Activated T-cell treated with anti-CD3 and anti-CD28 coated beads, Interleukin-2, amount 50 U/mL, for 4 hours (primary cell): Measurements from ENCODE around the gene LRG1. TPM values are rescaled to one million over a fixed set of nuclear protein-coding genes. Genes with fewer than 3 reads are reported as not detected.
A peak's percentile ranks its signal among the peaks of the same experiment; 100 is the strongest.
"Not testable (repeated sequence)": the region's sequence is repeated elsewhere in the genome, so short reads cannot be mapped to it uniquely, and the experiment has no call there.

Experiments
- ATAC-seq, 2 donors: fragments of 200-7000 bp; cut with Tn5 transposase; one replicate each; pipeline ENCODE4 v1.10.0; 2021
- DNase-seq: peaks from one replicate; pipeline ENCODE4 v3.0.0-alpha.2; 2020
- H3K27me3 Mint-ChIP-seq: one replicate; pipeline ENCODE4 v1.8.0; 2021; ENCODE audit warnings: low read depth, mixed read lengths
- H3K36me3 Mint-ChIP-seq: one replicate; pipeline ENCODE4 v1.8.0; 2022; ENCODE audit warnings: mixed read lengths; ENCODE audit not compliant: insufficient read depth
- H3K4me1 Mint-ChIP-seq: one replicate; pipeline ENCODE4 v1.8.0; 2021; ENCODE audit warnings: low read depth, mixed read lengths
- H3K4me3 Mint-ChIP-seq: one replicate; pipeline ENCODE4 v1.8.0; 2021; ENCODE audit warnings: mild to moderate bottlenecking, moderate library complexity, mixed read lengths
- H3K9me3 Mint-ChIP-seq: one replicate; pipeline ENCODE4 v1.8.0; 2021; ENCODE audit warnings: mixed read lengths
- total RNA-seq, 3 donors: library from RNA; stranded (reverse); gene quantifications; one replicate each; pipeline ENCODE4 v1.2.1, GENCODE V29; 2021

The LRG1 gene
- total RNA-seq, 3 donors from 2014 or later = 0.08 to 0.24 (median 0.15) TPM

DNA sequence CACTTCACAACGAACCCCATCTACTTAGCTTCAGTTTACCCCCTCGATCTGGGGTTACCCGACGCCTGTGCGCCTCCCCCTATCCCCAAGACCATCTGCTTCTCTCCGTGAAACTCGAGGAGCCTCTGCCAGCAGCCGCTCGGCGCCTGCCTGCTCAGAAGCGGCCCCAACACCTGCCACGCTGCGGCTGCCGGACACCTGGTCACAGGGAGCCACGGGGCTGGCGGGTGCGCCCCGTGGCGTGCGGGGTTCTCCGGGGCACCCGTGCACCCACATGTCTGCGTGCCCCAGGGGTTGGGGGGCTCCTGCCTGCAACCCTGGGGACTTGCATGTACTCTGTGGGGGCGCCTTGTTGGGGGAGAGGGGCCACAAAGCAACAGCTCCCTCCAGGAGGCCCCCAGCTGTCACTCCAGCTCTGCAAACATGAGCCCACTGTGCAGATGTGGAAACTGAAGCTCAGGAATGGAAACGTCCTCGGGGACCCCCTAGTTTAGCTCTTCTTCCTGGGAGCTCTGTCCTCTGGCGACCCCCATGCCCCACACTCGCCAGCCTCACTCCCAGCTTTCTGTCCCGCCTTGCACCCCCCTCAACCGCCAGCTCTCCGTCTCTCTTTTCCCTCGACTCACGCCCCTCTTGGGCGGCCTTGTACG lies 26.7 kb upstream of the LRG1 start:
- H3K4me1 Mint-ChIP-seq = no peaks in the 10 kb centered on the region
- H3K36me3 Mint-ChIP-seq = no peaks in the 10 kb centered on the region
- H3K9me3 Mint-ChIP-seq = no peaks in the 10 kb centered on the region
- H3K4me3 Mint-ChIP-seq = no peak overlapping the region
- peaks cover 7% of the 10 kb centered on the region for H3K27me3 Mint-ChIP-seq
- no peak for DNase-seq
- no peak for ATAC-seq

DNA sequence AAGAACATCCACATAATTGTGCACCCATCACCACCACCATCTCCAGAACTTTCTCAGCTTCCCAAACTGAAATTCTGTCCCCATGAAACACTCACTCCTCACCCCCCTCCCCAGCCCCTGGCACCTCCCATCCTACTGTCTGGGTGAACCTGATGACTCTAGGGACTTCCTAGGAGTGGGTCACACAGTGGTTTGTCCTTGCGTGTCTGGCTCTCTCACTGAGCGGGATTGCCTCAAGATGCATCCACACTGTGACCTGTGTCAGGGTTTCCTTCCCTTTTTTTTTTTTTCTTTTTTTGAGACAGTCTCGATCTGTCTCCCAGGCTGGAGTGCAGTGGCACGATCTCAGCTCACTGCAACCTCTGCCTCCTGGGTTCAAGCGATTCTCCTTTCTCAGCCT lies 23.7 kb upstream of the LRG1 start:
- not testable (repeated sequence) for ATAC-seq, DNase-seq, H3K4me3 Mint-ChIP-seq, H3K27me3 Mint-ChIP-seq, H3K4me1 Mint-ChIP-seq, H3K36me3 Mint-ChIP-seq, H3K9me3 Mint-ChIP-seq

DNA sequence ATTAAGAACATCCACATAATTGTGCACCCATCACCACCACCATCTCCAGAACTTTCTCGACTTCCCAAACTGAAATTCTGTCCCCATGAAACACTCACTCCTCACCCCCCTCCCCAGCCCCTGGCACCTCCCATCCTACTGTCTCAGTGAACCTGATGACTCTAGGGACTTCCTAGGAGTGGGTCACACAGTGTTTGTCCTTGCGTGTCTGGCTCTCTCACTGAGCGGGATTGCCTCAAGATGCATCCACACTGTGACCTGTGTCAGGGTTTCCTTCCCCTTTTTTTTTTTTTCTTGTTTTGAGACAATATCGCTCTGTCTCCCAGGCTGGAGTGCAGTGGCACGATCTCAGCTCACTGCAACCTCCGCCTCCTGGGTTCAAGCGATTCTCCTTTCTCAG lies 22.2 kb upstream of the LRG1 start:
- not testable (repeated sequence) for H3K4me1 Mint-ChIP-seq, H3K4me3 Mint-ChIP-seq, H3K27me3 Mint-ChIP-seq, H3K36me3 Mint-ChIP-seq, H3K9me3 Mint-ChIP-seq, DNase-seq, ATAC-seq

DNA sequence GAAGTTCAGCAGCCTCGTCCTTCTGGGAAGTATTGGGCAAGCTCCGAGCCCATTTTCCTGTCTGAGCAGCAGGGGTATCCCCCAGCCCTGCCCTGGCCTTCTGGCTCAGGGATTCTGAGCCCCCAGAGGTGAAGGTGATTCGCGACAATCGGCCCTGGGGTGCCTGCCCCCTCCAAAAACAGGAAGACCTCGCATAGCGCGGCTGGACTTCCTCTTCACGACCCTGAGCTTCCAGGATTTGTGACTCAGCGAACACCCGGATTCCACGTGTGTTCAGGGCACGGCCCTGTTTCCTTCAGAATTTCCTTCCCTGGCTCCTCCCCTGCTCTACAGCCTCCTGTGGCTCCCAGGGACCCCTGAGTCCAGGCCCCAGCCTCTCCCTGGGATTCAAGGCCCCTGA lies 19.7 kb upstream of the LRG1 start, which contains the start of gene SEMA6B:
Gene SEMA6B, minus strand, starts transcription at position 116 of the 400 bp plus-strand sequence. CDS start 1,227 bp downstream, outside the sequence.
- Mint-ChIP-seq H3K4me1 (no peaks in the 10 kb centered on the region), H3K9me3 (no peaks in the 10 kb centered on the region), H3K4me3 (no peak within 1 kb of the TSS), H3K36me3 (no peaks in the 10 kb centered on the region), H3K27me3 (no peaks in the 10 kb centered on the region)
- ATAC-seq = no peak
- DNase-seq = no peak

DNA sequence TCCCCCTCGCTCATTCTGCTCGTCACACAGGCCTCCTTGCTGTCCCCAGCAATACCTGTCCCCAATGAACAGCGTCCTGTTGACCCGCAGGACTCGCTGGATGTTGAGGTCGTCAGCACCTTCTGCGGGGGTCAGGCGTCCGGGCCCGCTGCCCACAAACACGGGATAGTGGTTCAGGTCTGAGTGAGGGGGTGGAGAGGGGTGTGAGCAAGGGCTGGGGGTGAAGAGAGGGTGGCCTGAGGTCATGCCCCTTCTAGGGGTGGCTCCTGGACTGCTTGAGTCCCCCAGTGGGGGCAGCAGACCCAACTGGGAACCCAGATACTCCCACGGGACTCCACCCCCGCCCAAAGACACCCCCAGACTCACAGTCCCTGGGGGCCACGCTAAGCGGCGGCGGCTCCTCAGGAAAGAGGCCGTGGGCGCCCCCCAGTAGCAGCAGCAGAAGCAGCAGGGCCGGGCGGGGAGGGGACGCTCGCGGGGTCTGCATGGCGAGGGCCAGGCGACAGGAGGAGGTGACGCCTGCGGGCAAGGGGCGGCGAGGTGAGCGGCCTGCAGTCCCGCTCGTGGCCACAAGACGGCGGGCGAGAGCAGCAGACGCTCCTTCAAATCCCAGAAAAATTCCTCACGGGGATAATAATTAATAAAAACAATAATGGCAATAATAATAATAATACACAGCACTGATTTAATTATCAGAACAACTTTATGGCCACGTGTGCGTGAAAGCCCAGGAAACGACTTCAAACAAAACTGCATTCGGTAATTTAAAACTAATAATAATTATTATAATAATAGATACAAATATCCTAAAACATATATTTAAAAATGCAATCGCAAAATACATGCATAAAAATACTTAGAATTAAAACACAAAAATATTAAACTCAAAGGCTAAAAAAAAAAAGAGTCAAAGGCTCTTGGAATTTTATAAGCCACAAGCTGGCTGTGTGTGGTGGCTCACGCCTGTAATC lies 18.4 kb upstream of the LRG1 start:
- no peak for ATAC-seq
- Mint-ChIP-seq H3K4me1 (no peaks in the 10 kb centered on the region), H3K9me3 (no peaks in the 10 kb centered on the region)

DNA sequence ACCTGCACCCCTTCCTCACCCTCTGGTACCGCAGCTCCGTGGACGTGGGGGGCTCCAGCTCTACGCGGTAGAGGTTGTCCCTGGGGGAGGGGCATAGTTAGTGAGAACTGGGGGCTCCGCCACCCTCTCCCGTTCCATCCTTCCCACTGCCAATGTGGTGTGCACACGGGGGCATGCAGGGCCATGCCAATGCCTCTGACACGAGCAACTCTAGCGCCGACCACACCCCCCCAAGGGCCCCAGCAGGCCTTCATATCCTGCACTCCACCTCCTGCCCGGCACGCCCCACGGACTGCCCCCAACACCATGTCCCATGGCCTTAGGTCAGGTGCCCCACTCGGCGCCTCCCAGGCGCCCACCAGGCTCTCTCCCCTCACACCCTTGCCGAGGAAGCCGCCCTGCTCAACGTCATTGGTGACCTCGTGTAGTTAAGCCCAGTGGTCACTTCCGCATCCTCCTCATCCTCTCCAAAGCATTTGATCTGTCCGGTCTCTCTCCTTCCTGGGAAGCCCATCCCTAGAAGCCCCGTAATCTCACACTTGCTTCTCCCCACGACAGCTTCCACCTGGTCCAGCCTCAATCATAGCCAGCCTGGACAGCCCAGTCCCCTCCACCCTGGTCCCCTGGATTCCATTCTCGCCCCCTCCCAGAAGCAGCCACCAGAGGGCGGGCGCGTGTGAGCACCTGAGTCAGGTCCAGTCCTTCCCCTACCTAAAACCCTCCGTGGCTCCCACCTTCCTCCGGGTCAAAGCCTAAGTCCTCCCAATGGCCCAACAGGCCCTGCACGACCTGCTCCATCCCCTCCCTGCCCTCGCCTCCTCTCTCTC lies 17.5 kb upstream of the LRG1 start:
- no peaks in the 10 kb centered on the region for H3K36me3 Mint-ChIP-seq
- H3K27me3 Mint-ChIP-seq = peaks cover 2% of the 10 kb centered on the region
- H3K9me3 Mint-ChIP-seq = no peaks in the 10 kb centered on the region
- ATAC-seq = peak in 1 of 2 donors; percentile 40
- DNase-seq = no peak
- no peaks in the 10 kb centered on the region for H3K4me1 Mint-ChIP-seq
- H3K4me3 Mint-ChIP-seq = peak overlapping the region; percentile 16

More for the DNA sequence above, 18.4 kb upstream of the LRG1 start:
- no peak for DNase-seq
- H3K27me3 Mint-ChIP-seq = no peaks in the 10 kb centered on the region
- H3K4me3 Mint-ChIP-seq = no peak overlapping the region
- H3K36me3 Mint-ChIP-seq = no peaks in the 10 kb centered on the region

DNA sequence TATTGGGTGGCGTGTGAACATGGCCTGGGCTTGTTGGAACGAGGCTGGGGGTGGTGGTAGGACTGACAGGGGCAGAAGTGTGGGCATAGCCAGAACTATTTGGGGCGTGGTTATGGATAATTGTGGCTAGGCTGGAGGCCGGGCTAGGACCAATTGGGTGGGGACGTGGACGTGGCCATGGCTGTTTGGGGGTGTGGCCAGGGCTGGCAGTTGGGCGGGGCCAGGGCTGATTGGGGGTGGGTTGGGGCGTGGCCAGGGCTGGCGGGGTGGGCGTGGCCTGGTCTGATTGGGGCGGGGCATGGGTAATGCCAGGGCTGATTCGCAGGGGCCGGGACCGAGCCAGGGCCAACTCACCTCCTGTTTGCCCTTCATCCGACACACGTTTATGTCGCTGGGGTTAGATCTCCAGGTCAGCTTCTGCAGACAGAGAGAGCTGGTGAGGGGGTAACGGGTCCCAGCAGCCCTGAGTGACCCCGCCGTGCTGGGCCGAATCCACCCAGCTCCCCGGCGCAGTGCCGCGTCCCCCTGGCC lies 16.8 kb upstream of the LRG1 start:
- peak in 1 of 2 donors; percentile 42 for ATAC-seq
- Mint-ChIP-seq H3K4me3 (no peak overlapping the region), H3K9me3 (no peaks in the 10 kb centered on the region), H3K36me3 (no peaks in the 10 kb centered on the region), H3K4me1 (no peaks in the 10 kb centered on the region), H3K27me3 (peaks cover 6% of the 10 kb centered on the region)
- DNase-seq = no peak

DNA sequence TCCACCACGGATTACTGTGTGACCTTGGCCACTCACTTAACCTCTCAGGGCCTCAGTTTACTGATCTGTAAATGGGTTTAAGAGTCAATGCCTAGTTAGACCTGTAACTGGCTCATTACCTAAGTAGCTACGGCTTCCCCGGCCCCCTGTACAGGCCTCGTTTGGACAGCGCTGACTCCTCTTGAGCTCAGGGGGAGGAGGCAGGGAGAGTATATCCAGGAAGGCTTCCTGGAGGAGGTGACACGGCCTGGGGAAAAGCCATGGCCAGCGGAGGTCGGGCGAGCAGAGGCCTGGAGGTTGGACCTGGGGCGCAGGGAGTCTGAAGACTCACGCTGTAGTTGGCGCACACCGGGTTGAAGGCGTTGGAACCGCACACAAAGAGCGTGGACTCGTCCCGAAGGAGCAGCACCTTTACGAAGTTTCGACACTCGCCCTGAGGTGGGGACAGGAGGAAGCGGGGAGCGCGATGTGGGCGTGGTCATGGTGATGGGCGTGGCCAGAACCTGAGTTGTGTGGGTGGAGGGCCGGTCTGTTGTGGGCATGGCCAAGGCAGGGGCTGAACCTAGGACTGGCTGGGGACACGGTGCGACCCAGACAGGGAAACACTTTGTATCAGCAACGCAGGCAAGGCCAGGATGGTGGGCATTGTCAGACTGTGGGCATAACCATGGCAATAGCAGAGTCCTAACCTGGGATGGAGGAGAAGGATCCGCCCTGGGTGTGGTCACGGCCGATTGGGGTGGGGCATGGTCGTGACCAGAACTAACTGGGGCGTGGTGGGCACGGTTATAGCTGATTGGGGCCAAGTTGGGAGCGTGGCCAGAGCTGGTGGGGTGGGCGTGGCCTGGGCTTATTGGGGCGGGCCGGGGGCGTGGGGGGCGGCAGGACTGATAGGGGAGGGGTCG lies 16.1 kb upstream of the LRG1 start:
- no peak for DNase-seq
- Mint-ChIP-seq H3K9me3 (no peaks in the 10 kb centered on the region), H3K27me3 (peaks cover 7% of the 10 kb centered on the region), H3K4me1 (no peaks in the 10 kb centered on the region), H3K4me3 (no peak overlapping the region), H3K36me3 (no peaks in the 10 kb centered on the region)
- ATAC-seq = no peak

DNA sequence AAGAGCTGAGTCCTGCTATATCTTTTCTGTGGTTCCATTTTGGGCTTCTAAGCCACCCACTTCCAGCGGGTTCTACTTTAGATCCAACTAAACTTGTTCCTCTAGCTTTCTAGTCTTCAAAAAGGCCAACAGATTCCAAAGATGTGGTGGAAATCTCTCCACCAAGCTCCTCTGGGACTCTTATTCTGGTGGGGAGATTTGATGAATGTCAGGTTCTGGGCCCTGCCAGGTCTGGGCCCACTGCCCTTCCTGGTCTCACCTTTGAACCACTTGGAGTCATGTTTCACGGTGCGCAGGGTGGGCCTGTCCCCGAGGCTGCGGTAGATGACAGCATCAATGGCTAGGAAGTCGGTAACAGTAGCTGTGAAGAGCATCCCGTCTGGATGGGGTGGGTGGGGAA lies 14.9 kb upstream of the LRG1 start:
- no peak for ATAC-seq

DNA sequence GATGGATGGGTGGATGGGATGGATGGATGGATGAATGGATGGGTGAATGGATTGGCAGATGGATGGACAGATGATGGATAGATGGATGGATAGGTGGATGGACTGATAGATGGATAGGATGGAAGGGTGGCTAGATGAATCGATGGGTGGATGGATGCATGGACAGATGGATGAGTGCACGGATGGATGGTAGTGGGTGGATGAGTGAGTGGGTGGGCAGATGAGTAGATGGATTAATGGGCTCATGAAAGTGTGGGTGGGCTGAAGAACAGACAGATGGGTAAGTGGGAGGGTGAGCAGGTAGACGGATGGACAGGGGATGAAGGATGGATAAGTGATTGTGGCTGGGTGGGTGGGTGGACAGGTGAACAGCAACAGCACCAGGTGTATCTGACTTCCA lies 13.9 kb upstream of the LRG1 start:
- Mint-ChIP-seq H3K36me3 (no peaks in the 10 kb centered on the region), H3K4me3 (no peak overlapping the region), H3K9me3 (no peaks in the 10 kb centered on the region), H3K4me1 (no peaks in the 10 kb centered on the region), H3K27me3 (peaks cover 9% of the 10 kb centered on the region)
- DNase-seq = no peak
- ATAC-seq = no peak

More for the DNA sequence above, 14.9 kb upstream of the LRG1 start:
- no peak overlapping the region for H3K4me3 Mint-ChIP-seq
- DNase-seq = no peak
- H3K4me1 Mint-ChIP-seq = no peaks in the 10 kb centered on the region
- H3K36me3 Mint-ChIP-seq = no peaks in the 10 kb centered on the region
- peaks cover 7% of the 10 kb centered on the region for H3K27me3 Mint-ChIP-seq
- H3K9me3 Mint-ChIP-seq = no peaks in the 10 kb centered on the region

DNA sequence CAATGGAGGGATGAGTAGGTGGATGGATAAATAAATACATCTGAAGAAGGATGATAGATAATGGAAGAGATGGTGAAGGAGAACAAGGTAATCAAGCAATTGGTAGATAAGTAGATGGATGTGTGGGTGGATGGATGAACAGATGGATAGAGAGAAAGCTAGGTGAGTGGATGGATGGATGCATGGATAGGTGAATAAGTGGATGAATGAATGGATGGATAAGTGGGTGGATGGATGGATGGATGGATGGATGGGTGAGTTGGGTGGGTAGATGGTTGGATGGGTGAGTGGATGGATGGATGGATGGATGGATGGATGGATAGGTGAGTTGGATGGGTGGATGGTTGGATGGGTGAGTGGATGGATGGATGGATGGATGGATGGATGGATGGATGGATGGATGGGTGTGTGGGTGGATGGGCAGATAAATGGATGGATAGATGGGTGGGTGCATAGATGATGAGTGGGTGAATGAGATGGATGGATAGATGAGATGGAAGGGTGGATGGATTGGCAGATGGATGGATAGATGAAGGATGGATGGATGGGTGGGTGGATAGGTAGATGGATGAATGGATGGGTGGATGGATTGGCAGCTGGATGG lies 13.4 kb upstream of the LRG1 start:
- Mint-ChIP-seq H3K4me1 (no peaks in the 10 kb centered on the region), H3K27me3 (peaks cover 9% of the 10 kb centered on the region), H3K36me3 (no peaks in the 10 kb centered on the region), H3K9me3 (no peaks in the 10 kb centered on the region), H3K4me3 (no peak overlapping the region)
- ATAC-seq (no peak), DNase-seq (no peak)

DNA sequence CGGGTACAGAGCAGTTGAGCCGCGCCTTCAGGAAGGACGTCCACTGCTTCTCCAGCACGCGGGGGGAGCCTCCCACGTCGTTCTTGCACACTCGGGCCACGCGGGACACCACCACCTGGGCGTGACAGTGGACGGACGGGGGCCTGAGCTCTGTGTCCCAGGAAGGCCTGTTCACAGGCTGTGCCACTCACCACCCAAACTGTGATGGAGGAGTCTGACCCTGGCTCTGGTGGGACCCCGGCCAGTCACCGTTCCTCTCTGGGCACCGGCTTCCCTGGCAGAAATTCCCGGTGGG lies 12.6 kb upstream of the LRG1 start:
- no peaks in the 10 kb centered on the region for H3K9me3 Mint-ChIP-seq
- no peak overlapping the region for H3K4me3 Mint-ChIP-seq
- ATAC-seq (no peak), DNase-seq (no peak)
- peaks cover 9% of the 10 kb centered on the region for H3K27me3 Mint-ChIP-seq
- no peaks in the 10 kb centered on the region for H3K4me1 Mint-ChIP-seq
- H3K36me3 Mint-ChIP-seq = no peaks in the 10 kb centered on the region

DNA sequence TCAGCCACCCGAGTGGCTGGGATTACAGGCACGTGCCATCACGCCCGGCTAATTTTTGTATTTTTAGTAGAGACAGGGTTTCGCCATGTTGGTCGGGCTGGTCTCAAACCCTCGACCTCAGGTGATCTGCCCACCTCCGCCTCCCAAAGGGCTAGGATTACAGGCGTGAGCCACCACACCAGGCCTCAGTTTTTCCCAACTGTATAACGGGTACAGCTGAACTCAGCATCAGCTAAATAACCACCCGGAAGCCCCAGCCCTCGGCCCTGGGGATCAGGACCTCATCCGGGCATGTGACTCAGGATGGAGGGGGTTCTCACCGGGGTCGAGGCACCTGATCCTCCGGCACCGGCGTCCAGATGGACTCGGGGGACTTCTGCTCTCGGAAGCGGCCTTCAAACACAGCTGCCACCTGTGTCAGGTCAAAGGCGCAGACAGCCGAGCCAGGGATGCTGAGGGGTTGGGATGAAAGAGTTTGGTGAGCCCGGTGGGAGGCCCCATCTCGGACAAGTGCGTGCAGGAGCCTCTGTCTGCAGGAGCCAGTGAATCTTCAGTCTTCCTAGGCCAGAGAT lies 10.7 kb upstream of the LRG1 start:
- ATAC-seq (no peak), DNase-seq (no peak)
- H3K36me3 Mint-ChIP-seq = no peaks in the 10 kb centered on the region
- no peaks in the 10 kb centered on the region for H3K4me1 Mint-ChIP-seq
- no peak overlapping the region for H3K4me3 Mint-ChIP-seq
- H3K27me3 Mint-ChIP-seq = peaks cover 9% of the 10 kb centered on the region
- no peaks in the 10 kb centered on the region for H3K9me3 Mint-ChIP-seq
